GM18505 (cell line): Measurements from ENCODE around the gene ATRIP.
"Not testable (repeated sequence)": the region's sequence is repeated elsewhere in the genome, so short reads cannot be mapped to it uniquely, and the experiment has no call there.

ENCODE experiments used
- ATAC-seq: cut with Tn5 transposase; IDR thresholded peaks from one replicate; pipeline ENCODE4 v1.9.1; 2021; ENCODE audit not compliant: unreplicated experiment
- POLR2A ChIP-seq: IDR thresholded peaks from 4 replicates; pipeline ENCODE4 v1.6.1; 2011; ENCODE audit warnings: borderline replicate concordance; ENCODE audit not compliant: insufficient read depth, insufficient read length; ENCODE audit errors: extremely low read depth

Gene ATRIP

DNA sequence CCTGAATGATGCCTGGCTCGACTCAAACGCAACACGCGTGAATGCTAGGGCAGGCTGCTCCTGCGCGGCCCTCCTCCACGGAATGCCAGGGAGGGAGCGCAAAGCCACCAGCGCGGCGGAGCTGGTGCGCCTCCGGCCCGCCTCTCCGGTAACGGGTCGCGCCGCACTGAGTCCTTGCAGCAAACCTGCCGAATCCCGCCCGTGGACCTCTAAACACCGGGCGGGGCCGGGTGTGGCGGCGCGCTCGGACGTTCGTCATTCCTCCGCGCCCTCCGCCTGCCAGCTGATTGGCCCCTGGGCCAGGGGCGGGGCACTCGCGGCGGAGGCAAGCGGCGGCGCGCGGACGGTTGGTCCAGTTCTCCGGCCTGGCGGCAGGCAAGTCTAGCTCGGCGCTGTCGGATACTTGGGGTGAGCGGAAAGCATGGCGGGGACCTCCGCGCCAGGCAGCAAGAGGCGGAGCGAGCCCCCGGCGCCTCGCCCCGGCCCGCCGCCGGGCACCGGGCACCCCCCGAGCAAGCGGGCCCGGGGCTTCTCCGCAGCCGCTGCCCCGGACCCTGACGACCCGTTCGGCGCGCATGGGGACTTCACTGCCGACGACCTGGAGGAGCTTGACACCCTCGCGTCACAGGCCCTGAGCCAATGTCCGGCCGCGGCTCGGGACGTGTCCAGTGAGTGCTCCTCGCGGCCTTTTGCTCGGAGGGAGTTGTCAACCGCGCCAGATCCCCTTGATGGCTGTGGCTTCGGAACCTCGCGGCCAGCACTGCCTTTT lies at the start of gene ATRIP:
ATRIP (plus strand) TSS at position 313 of the 769 bp plus-strand sequence; CDS start at position 422, 109 bp downstream.
- ATAC-seq = peak; percentile 90
- peak; percentile 95 for TF ChIP-seq POLR2A

- no peak for TF ChIP-seq POLR2A
- no peak for ATAC-seq
Observed at GRCh38 chr3:48397767-48398681, 48.5 kb upstream of the ATRIP start.

- no peak for TF ChIP-seq POLR2A
- no peak for ATAC-seq
Observed at GRCh38 chr3:48398701-48399386, 47.7 kb upstream of the ATRIP start.

GRCh38 chr3:48399387-48400172 lies 47.0 kb upstream of the ATRIP start:
- ATAC-seq = no peak
- TF ChIP-seq POLR2A = no peak

DNA sequence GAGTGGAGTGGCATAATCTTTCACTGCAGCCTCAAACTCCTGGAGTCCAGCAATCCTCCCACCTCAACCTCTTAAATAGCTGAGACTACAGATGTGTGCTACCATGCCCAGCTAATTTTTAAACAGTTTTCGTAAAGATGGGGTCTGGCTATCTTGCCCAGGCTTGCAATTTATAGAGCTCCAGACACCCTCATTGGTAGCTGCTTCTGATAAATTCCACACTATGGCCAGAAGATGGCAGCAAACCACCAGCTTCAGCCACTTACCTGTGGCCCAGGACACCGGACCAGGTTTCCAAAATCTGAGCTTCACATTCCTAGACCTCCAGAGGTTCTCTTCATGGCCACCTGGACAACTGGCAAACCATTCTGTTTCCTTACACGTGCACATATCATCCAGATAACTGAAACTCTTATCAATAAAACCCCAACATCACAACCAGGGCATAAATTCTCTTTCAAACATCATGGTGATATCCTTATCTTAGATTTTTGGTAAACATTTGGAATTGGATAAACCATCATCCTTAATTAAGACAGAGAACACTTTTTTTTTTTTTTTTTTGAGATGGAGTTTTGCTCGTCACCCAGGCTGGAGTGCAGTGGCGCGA lies 45.6 kb upstream of the ATRIP start:
- ATAC-seq = no peak
- TF ChIP-seq POLR2A = no peak

GRCh38 chr3:48401434-48401901 lies 45.1 kb upstream of the ATRIP start:
- not testable (repeated sequence) for ATAC-seq

DNA sequence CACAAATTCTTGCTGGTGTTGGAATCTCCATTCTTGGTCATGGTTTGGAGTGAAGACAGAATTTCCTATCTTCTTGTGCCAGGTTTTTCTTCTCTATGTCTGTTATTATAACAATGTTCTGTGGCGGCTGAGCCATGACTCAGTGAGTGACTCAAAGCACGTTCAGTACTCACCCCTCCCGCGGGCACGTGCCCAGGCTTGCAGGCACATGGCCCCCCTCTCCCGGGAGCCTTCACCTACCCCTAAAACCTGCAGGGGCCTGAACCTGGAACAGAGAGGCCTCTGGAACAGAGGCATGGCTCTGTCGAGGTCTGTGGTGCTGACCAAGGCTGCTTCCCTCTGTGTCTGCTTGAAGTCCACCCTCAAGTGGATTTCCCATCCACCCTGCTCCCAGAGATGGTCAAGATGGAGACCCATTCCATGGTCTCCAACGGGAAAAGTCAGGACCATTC lies 44.2 kb upstream of the ATRIP start:
- TF ChIP-seq POLR2A = no peak
- ATAC-seq = no peak

GRCh38 chr3:48402907-48403306 lies 43.6 kb upstream of the ATRIP start:
- TF ChIP-seq POLR2A = no peak
- ATAC-seq = no peak

GRCh38 chr3:48403533-48404439 lies 42.8 kb upstream of the ATRIP start:
- no peak for ATAC-seq
- TF ChIP-seq POLR2A = no peak

GRCh38 chr3:48404440-48405342 lies 41.8 kb upstream of the ATRIP start:
- no peak for ATAC-seq
- TF ChIP-seq POLR2A = no peak
